ENCODE data around the gene SLC6A7.
"Not testable (repeated sequence)": the region's sequence is repeated elsewhere in the genome, so short reads cannot be mapped to it uniquely, and the experiment has no call there.

SLC6A7 gene

GRCh38 chr5:150219142-150219541 is 29.3 kb downstream of the SLC6A7 start:
- no peak for DNase-seq (ENCODE audit: low read depth)

DNA sequence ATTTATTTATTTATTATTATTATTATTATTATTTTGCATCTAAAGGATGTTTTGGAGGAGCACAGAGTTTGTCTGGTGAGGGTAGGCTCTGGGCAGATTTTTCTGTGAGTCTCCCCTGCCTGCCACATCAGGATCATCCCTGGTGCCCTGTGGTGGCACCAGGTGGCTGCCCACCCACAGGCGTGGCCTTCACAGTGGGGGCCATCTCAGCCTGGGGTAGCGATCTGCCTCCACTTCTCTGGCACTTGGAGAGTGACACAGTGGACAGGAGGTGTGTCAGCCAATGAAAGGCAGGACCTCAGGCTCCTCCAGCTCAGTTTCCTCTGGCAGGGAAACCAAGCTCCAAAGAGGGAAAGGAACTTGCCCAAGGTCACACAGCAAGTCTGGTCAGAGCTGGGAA is 30.0 kb downstream of the SLC6A7 start:
- no peak for DNase-seq (ENCODE audit: low read depth)

DNA sequence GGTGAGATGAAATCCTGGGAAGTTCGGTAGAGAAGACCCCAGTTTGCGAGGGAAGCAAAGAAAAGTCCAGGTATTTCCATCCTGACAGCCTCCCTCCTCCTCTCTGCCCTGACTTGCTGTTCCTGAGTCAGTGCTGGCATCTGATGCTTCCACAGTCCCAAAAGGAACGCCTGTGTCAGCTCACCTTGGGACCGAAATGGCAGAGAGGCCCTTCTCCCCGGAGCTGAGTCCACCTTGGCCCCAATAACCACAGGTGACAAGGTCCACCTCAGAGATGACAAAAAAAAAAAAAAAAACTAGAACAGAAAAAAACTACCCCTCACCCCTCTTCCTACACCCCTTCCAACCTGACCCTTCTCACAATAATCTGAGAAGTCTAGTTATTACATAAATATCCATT is 31.6 kb downstream of the SLC6A7 start:
- DNase-seq (ENCODE audit: low read depth): no peak

DNA sequence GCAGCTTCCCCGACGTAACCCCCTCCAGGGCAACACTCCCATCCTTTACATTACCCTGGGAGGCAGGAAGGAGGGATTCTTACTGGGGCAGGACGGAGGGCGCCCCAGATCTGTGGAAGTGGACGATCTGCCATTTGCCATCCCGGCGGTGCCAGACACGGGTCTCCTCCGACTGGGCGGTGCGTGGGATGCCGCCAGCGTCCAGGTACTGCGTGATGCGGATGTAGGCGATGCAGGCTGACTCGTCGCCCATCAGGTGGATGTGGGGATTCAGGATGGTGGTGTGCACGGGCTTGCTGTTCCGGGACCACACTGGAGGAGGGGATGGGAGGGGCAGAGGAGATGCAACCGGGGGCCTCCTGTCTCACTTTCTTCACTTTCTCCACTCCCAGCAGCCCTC is 33.0 kb downstream of the SLC6A7 start:
- DNase-seq (ENCODE audit: low read depth): no peak

GRCh38 chr5:150223474-150223873 is 33.6 kb downstream of the SLC6A7 start:
- no peak for DNase-seq (ENCODE audit: low read depth)

- no peak for DNase-seq (ENCODE audit: low read depth)
Observed at GRCh38 chr5:150224483-150225027, 34.7 kb downstream of the SLC6A7 start.

DNA sequence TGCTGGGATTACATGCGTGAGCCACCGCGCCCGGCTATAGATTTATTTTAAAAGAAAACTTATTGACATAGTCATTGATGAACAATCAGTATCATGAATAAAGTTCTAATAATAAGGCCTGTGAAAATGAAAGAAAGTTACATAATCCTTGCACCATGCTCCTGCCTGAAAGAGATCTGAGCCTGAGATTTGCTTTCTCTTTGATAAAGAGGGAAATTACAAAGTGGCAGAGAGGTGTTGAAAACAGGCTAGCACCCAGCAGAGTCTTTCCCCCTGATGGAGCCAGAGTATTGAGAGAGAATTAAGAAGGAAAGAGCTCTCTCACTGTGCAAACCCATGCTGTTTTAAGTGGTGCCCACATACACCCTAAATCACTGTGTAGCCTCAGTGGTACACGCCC is 37.2 kb downstream of the SLC6A7 start:
- no peak for DNase-seq (ENCODE audit: low read depth)

GRCh38 chr5:150227606-150228273 is 37.9 kb downstream of the SLC6A7 start:
- no peak for DNase-seq (ENCODE audit: low read depth)

GRCh38 chr5:150229571-150229970 is 39.7 kb downstream of the SLC6A7 start:
- DNase-seq (ENCODE audit: low read depth): no peak

- no peak for DNase-seq (ENCODE audit: low read depth)
Observed at GRCh38 chr5:150230842-150231241, 41.0 kb downstream of the SLC6A7 start.

DNA sequence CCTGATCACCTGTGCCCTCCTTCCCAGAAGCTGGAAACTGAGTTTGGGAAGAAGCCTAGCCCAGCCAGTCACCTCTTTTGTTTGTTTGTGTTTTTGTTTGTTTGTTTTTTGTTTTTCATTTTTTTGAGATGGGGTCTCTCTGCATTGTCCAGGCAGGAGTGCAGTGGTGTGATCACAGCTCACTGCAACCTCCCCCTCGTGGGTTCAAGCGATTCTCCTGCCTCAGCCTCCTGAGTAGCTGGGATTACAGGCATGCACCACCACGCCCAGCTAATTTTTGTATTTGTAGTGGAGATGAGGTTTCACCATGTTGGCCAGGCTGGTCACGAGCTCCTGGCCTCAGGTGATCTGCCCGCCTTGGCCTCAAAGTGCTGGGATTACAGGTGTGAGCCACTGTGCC is 43.8 kb downstream of the SLC6A7 start:
- DNase-seq (ENCODE audit: low read depth): not testable (repeated sequence)

- no peak for DNase-seq (ENCODE audit: low read depth)
Observed at GRCh38 chr5:150234576-150235499, 45.0 kb downstream of the SLC6A7 start.

GRCh38 chr5:150235500-150235854 is 45.6 kb downstream of the SLC6A7 start:
- no peak for DNase-seq (ENCODE audit: low read depth)

DNA sequence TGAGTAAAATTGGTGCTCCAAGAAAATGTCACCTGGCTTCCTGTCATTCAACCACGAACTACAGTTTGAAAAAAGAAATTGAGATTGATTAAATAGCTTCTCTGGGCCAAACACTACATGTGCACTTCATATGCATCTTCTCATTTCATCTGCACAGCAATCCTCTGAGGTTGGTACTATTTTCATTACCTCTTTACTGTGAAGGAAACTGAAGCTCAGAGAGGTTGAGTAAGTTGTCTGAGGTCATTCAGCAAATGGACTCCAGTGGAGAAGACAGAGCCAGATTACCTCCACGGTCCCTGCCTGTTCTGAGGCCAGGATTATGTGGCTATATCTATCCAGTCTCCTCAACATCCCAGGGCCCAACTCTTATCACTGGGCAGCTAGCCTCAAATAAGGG is 46.5 kb downstream of the SLC6A7 start:
- DNase-seq (ENCODE audit: low read depth): no peak

GRCh38 chr5:150236981-150237754 is 47.3 kb downstream of the SLC6A7 start:
- DNase-seq (ENCODE audit: low read depth): no peak

DNA sequence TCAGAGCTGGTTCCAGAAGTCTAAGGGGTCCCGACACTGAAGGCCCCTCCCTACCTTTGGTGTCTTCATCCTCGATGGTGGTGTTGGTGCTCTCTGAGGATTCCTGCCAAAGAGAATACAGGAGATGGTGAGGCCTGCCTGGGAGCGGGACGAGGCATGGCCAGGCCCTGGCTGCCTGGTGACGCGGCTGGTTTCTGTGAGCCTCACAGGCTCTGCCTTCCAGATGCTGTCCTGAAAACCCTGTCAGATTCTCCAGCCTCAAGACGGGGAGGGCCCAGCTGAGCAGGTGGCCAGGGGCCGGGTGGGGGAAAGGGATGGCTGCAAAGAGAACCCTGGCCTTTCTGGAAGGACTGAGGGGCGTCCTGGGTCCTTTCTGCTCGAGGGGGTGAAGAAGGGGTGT is 48.8 kb downstream of the SLC6A7 start:
- no peak for DNase-seq (ENCODE audit: low read depth)

GRCh38 chr5:150239099-150239793 is 49.4 kb downstream of the SLC6A7 start:
- no peak for DNase-seq (ENCODE audit: low read depth)

DNA sequence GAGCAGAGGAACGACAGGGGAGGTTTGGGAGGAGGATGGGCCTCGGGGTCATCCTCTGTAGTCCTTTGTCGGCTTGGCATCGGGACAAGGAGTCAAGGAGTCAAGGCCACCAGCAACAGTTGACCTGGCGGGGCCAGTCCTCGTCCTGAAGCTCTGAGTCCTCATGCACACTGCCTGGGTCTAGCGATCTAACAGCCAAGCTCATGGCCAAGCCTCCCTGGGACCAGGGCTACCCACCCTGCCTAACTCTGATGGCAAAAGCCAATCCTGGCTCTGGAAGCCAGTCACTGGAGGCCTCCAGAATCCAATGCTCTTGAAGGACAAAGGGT is 49.9 kb downstream of the SLC6A7 start:
- no peak for DNase-seq (ENCODE audit: low read depth)

GRCh38 chr5:150241298-150242160 is 51.7 kb downstream of the SLC6A7 start:
- no peak for DNase-seq (ENCODE audit: low read depth)

DNA sequence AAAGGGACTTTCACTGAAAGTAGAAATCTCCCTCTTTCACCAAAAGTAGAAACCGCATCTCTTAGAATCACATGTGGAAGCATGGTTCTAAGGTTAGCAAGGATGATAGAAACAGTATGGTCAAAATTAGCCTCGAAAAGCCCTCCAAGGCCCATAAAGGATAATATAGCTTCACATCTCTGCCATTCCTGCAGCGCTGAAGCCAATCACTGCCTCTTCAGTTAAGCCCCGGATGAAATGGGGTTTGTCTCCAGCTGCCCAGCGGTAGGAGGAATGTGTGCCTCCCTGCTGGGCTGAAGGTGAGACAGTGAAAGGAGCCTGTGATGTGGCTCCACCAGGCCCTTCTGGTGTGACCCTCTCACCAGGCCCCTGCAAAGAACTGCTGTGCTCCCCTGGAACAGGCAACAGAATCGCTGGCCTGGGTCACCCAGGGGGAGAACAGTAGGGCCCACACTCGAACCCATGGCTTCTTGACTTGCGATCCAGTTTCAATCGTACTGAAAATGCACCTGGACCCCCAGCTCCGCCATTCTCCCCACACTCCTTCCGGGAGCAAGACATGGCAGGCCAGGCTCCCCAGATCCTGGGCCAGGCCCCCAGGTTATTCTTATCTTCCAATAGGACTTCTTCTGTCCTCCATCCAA is 52.5 kb downstream of the SLC6A7 start:
- no peak for DNase-seq (ENCODE audit: low read depth)

GRCh38 chr5:150243590-150243989 is 53.7 kb downstream of the SLC6A7 start:
- no peak for DNase-seq (ENCODE audit: low read depth)
